Stomach smooth muscle (tissue), 2 donors: ENCODE measurements around the gene PODNL1.
"Not testable (repeated sequence)": the region's sequence is repeated elsewhere in the genome, so short reads cannot be mapped to it uniquely, and the experiment has no call there.

Source experiments
- H3K27ac ChIP-seq: one replicate; pipeline ENCODE4 v1.7.0; 2013; ENCODE audit warnings: mild to moderate bottlenecking, low read length, inconsistent platforms
- H3K27me3 ChIP-seq, 2 donors: one replicate each; pipeline ENCODE4 v1.7.0; 2013; ENCODE audit warnings: low read length in 2 of 2; ENCODE audit not compliant: insufficient read depth in 2 of 2, control insufficient read depth in 1 of 2
- H3K36me3 ChIP-seq, 2 donors: one replicate each; pipeline ENCODE4 v1.7.0; 2013; ENCODE audit warnings: low read length in 2 of 2; ENCODE audit not compliant: control insufficient read depth in 2 of 2, insufficient read depth in 2 of 2
- H3K4me1 ChIP-seq: one replicate; pipeline ENCODE4 v1.7.0; 2013; ENCODE audit warnings: low read length; ENCODE audit not compliant: control insufficient read depth, insufficient read depth
- H3K4me3 ChIP-seq, 2 donors: one replicate each; pipeline ENCODE4 v1.7.0; 2013; ENCODE audit warnings: low read length in 2 of 2
- H3K9ac ChIP-seq, 2 donors: one replicate each; pipeline ENCODE4 v1.7.0; 2013; ENCODE audit warnings: low read length in 2 of 2, mild to moderate bottlenecking in 1 of 2
- H3K9me3 ChIP-seq, 2 donors: one replicate each; pipeline ENCODE4 v1.7.0; 2013; ENCODE audit warnings: low read length in 2 of 2; ENCODE audit not compliant: control insufficient read depth in 2 of 2
- donor health status: healthy.
- donor health status: Pancreatic carcinoma.

Gene PODNL1

DNA sequence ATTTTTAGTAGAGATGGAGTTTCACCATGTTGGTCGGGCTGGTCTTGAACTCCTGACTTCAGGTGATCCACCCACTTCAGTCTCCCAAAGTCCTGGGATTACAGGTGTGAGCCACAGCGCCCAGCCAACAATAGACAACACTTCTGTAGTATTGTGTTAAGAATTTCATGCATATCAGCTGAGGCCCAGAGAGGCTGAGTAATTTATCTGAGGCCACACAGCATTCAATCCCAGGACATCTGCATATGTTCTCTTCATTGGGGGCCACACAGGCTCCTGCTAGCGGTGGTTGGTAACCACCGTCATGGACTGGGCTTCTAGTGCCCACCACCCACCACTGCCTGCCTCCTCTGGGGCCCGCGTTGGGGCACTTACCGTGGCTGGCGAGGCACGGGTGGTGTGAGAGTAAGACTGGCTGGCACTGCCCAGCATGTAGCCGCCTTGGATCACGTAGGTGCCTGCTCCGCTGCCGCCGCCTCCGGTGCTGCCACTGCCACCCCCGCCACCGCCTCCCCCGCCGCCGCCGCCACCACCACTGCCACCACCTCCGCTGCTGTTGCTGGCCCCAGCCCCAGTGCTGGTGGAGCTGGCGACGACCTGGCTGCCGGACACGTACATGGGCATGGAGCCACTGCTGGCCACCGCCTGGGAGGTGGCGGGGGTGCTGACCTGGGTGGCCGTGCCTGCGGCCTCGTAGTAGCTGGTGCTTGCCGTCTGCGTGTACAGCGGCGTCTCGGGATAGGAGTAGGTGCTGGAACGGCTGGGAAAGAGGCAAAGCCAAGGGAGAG lies 34.3 kb upstream of the PODNL1 start:
- Histone ChIP-seq H3K9me3 (no peaks in the 10 kb centered on the region), H3K4me1 (no peaks in the 10 kb centered on the region), H3K4me3 (no peak overlapping the region), H3K27ac (no peak overlapping the region), H3K9ac (no peak overlapping the region), H3K27me3 (no peaks in the 10 kb centered on the region), H3K36me3 (peaks cover 12 to 18% of the 10 kb centered on the region in 2 donors)

GRCh38 chr19:13971868-13972267 lies 33.7 kb upstream of the PODNL1 start:
- not testable (repeated sequence) for H3K27ac ChIP-seq, H3K27me3 ChIP-seq, H3K9ac ChIP-seq, H3K4me1 ChIP-seq, H3K4me3 ChIP-seq, H3K9me3 ChIP-seq
- peaks cover 17 to 19% of the 10 kb centered on the region in 2 donors for H3K36me3 ChIP-seq

DNA sequence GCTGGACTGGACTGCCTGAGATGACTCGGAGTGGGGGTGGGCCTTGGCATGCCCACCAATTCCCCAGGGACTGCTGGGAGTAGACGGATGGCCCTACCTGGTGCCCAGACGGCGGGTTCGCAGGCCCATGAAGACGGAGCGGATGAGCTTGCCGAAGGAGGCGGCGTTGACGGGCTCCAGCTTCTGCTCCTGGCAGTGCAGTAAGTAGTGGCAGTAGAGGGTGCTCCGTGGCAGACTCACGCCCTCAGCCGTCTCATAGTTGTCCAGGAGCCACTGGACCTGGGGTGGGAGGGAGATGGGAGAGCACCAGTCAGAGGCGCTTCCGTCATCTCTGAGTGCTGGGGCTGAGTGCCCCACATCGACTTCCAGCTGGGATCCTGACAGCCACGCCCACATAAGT lies 31.7 kb upstream of the PODNL1 start:
- H3K4me3 ChIP-seq: no peak overlapping the region
- H3K9ac ChIP-seq: no peak overlapping the region
- H3K27me3 ChIP-seq: no peaks in the 10 kb centered on the region
- H3K36me3 ChIP-seq: peaks cover 19 to 22% of the 10 kb centered on the region in 2 donors
- no peaks in the 10 kb centered on the region for H3K4me1 ChIP-seq
- H3K9me3 ChIP-seq: no peaks in the 10 kb centered on the region
- no peak overlapping the region for H3K27ac ChIP-seq

- Histone ChIP-seq H3K9me3 (no peaks in the 10 kb centered on the region), H3K4me1 (no peaks in the 10 kb centered on the region), H3K4me3 (no peak overlapping the region), H3K9ac (no peak overlapping the region), H3K36me3 (peaks cover 19 to 20% of the 10 kb centered on the region in 2 donors), H3K27ac (no peak overlapping the region), H3K27me3 (no peaks in the 10 kb centered on the region)
Observed at GRCh38 chr19:13968999-13969398, 30.8 kb upstream of the PODNL1 start.

DNA sequence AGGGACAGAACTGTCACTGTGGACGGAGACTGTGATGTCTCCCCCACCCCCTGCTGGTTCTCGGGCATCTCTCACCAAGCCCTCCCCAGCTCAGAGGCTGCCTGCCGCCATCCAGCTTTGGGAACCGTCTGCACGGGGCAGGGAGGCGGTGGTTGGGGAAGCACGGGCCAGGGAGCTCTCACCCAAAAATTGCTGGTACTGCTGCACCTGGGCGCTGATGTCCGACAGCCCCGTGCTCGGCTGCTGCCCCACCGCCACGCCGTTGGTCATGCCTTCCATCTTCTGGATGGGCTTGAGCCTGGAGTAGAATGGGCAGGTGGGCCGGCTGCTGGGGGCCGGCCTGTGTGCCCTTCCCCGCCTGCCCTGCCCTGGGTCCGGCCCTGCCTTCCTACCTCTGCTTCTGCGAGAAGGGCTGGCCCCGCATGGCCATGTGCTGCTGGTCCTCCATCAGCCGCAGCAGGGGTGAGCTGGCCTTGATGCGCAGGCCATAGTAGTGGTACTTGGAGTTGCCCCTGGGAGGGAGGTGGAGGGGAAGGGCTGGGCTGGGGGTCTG lies 30.2 kb upstream of the PODNL1 start:
- Histone ChIP-seq H3K27me3 (no peaks in the 10 kb centered on the region), H3K4me1 (no peaks in the 10 kb centered on the region), H3K9ac (no peak overlapping the region), H3K4me3 (no peak overlapping the region), H3K36me3 (peaks cover 19% of the 10 kb centered on the region in 2 donors), H3K27ac (no peak overlapping the region), H3K9me3 (no peaks in the 10 kb centered on the region)

DNA sequence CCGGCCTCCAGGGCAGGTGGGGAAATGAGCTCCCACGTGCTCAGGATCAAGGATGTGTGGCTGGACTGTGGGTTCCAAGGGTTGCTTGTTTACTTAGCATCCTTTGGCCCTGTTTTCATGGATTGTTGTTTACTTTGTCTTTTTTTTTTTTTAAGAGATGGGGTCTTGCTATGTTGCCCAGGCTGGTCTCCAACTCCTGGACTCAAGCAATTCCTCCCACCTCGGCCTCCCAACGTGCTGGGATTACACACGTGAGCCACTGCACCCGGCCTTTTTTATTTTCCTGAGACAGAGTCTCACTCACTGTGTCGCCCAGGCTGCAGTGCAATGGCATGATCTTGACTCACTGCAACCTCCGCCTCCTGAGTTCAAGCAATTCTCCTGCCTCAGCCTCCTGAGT lies 29.0 kb upstream of the PODNL1 start:
- H3K4me3 ChIP-seq, H3K4me1 ChIP-seq, H3K27me3 ChIP-seq, H3K9ac ChIP-seq, H3K27ac ChIP-seq, H3K9me3 ChIP-seq: not testable (repeated sequence)
- peaks cover 16 to 17% of the 10 kb centered on the region in 2 donors for H3K36me3 ChIP-seq

DNA sequence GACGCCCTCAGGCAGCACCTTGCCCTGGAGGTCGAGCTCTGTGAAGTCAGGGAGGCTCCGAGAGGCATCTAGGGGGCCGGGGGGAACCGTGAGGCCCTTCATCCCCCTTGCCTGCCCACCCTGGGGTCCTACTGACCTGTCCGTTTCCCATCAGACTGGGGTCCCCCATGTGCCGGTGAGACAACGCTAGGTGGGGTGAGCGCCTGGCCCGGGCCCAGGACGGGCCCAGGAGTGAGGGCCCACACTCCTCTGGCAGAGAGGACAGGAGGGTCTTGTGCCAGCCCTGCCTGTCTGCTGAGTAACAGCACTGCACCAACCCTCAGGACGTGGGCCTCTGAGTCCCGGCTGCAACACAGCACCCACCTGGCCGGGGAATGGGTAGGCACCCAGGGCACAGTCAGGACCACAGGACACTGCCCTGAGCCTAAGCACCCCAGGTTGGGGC lies 28.5 kb upstream of the PODNL1 start:
- Histone ChIP-seq H3K9ac (no peak overlapping the region), H3K27me3 (no peaks in the 10 kb centered on the region), H3K4me1 (peaks cover 2% of the 10 kb centered on the region), H3K27ac (no peak overlapping the region), H3K4me3 (no peak overlapping the region), H3K36me3 (peaks cover 16 to 17% of the 10 kb centered on the region in 2 donors), H3K9me3 (no peaks in the 10 kb centered on the region)

DNA sequence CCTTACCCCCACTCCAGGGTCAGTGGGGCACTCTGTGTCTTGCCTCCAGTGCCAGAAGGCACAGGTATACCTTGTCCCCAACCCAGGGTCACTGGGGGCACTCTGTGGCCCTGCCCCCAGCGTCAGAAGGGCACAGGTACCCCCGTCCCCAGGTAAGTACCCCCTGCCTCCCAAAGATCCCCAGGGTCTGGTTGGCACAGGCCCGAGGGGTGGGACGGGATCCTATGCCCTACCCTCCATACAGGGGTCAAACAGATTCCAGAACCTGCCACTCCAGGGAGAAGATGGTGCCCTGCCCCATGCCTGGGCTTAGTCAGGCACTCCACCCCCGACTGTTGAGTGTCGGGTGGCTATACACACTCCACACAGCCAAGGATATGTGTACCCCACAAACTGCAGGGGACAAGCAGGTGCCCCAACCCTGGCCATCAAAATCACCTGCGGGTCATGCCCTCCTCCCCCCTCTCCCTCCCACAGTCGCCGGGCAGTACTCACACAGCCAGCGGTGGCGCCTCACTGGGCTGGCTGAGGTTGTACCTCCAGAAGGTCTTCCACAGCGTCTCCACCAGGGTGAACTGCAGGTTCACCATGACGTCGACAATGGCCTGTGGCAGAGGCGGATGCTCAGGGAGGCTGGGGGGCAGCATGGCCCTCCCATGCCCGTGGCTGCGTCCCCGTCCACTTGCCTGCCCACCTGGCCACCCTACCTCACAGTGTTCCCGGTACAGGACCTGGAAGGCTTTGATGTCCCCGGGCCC lies 27.9 kb upstream of the PODNL1 start:
- Histone ChIP-seq H3K27me3 (no peaks in the 10 kb centered on the region), H3K9me3 (no peaks in the 10 kb centered on the region), H3K4me1 (peaks cover 2% of the 10 kb centered on the region), H3K4me3 (no peak overlapping the region), H3K36me3 (peaks cover 16 to 17% of the 10 kb centered on the region in 2 donors), H3K27ac (no peak overlapping the region), H3K9ac (no peak overlapping the region)

DNA sequence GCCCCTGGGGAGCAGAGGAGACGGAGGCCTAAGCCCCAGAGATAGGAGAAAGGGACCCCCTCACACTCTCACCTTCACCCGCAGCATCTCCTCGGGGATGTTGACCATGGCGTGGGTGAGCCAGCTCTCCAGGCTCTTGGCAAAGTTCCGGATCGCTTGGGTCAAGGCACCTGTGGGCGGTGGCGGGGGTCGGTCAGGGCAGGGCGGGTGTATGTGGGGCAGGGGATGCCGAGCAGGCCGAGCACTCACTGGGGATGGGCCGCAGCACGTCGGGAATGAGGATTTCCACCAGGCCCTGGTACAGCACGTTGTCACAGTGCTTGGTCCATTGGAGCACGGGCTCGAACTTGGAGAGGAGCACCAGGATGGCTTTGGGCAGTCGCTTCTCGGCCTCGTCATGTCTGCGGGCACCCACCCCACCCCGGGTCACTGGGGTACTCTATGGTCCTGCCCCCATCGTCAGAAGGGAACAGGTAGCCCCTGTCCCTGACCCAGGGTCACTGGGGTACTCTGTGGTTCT lies 27.2 kb upstream of the PODNL1 start:
- peaks cover 16 to 20% of the 10 kb centered on the region in 2 donors for H3K36me3 ChIP-seq
- H3K4me3 ChIP-seq: no peak overlapping the region
- H3K27ac ChIP-seq: no peak overlapping the region
- H3K9ac ChIP-seq: no peak overlapping the region
- H3K27me3 ChIP-seq: no peaks in the 10 kb centered on the region
- H3K4me1 ChIP-seq: peaks cover 2% of the 10 kb centered on the region
- H3K9me3 ChIP-seq: no peaks in the 10 kb centered on the region

GRCh38 chr19:13964776-13965175 lies 26.6 kb upstream of the PODNL1 start:
- Histone ChIP-seq H3K9me3 (no peaks in the 10 kb centered on the region), H3K36me3 (peaks cover 16 to 23% of the 10 kb centered on the region in 2 donors), H3K4me1 (peaks cover 2% of the 10 kb centered on the region), H3K9ac (no peak overlapping the region), H3K27me3 (no peaks in the 10 kb centered on the region), H3K27ac (no peak overlapping the region), H3K4me3 (no peak overlapping the region)
